Panc1 (cell line): ENCODE measurements around the gene FUBP3.

Source experiments
- CTCF ChIP-seq: fragments of 450-650 bp; IDR thresholded peaks from 2 replicates; pipeline ENCODE4 v1.5.1; 2017; ENCODE audit warnings: mild to moderate bottlenecking
- POLR2AphosphoS5 ChIP-seq: IDR thresholded peaks from 2 replicates; pipeline ENCODE4 v1.6.1; 2012; ENCODE audit warnings: mild to moderate bottlenecking, low read depth, low read length, moderate library complexity
- REST ChIP-seq, 2 experiments: IDR thresholded peaks; 2 replicates each; pipeline ENCODE4 v1.6.1; 2011 to 2012; ENCODE audit warnings: low read depth in 2 of 2, control low read depth in 1 of 2, low read length in 1 of 2, mild to moderate bottlenecking in 1 of 2, moderate library complexity in 1 of 2; ENCODE audit not compliant: insufficient read depth in 1 of 2
- SIN3A ChIP-seq: IDR thresholded peaks from 2 replicates; pipeline ENCODE4 v1.6.1; 2012; ENCODE audit warnings: low read depth, mild to moderate bottlenecking, low read length, moderate library complexity, borderline replicate concordance; ENCODE audit not compliant: insufficient read depth
- TCF7L2 ChIP-seq: IDR thresholded peaks from 2 replicates; pipeline ENCODE4 v1.6.1; 2011; ENCODE audit warnings: mild to moderate bottlenecking, low read depth, low read length, inconsistent platforms

DNA sequence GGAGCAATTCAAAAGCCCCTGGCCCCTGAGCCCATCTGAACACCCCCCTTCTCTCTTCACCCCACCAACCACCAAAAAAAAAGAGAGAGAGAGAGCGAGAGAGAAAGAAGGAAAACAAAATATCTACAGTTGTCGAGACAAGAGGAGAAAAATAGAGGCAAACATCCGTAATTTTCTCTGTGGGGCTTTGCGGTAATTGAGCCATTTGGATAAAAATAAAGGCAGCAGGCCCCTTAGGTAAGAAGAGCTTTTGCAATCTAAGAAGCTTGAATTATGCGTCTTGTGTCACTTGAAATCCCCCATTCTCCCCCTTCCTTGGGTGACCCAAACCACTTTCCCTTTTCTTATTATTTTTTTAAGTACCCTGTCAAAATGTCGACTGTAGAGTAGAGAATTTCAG is 35.5 kb upstream of the FUBP3 start:
- TF ChIP-seq REST (IDR thresholded peaks at IDR 0.05; ENCODE audit: insufficient read depth in 1 of 2, low read depth in 2 of 2, low read length in 1 of 2) (no peak), CTCF (no peak), SIN3A (no peak), TCF7L2 (no peak), POLR2AphosphoS5 (no peak)
